Stimulated activated CD4-positive, alpha-beta T cell treated with anti-CD3 and anti-CD28 coated beads, Interleukin-1b, Interleukin-23, amount 100 ng/mL, for 48 hours (primary cell): Measurements from ENCODE around the gene GNA12.
"Not testable (repeated sequence)": the region's sequence is repeated elsewhere in the genome, so short reads cannot be mapped to it uniquely, and the experiment has no call there.

Experiments
- DNase-seq: peaks from one replicate; pipeline ENCODE4 v3.0.0-alpha.2; 2020

Gene GNA12

DNA sequence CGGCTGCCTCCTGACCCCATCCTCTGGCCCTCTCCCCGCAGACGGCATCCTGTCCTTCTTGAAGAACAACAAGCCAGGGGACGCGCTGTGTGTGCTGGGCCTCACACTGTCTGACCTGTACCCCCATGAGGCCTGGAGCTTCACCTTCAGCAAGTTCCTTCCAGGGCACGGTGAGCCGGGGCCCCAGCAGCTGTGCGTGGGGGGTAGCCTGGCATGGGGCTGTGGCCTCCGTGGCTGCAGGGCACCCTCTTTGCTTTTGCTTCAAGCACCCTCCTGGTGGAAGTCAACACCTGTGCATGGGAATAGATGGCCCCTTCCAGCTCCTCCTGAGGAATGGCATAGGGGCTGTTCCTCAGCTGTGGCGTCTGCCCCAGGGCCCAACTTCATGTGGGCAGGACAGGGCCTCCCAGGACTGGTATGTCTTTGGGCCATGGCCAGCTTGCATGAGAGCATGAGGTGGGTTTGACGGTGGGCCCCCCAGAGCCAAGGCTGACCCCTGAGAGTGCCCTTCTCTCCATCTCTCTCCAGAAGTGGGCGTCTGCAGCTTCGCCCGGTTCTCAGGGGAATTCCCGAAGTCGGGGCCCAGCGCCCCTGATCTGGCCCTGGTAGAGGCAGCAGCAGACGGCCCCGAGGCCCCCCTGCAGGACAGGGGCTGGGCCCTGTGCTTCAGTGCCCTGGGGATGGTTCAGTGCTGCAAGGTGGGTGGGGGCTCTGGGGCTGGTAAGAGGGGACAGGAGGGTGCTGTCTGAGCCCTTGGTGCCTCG lies 135.4 kb downstream of the GNA12 start:
- DNase-seq, result no peak

DNA sequence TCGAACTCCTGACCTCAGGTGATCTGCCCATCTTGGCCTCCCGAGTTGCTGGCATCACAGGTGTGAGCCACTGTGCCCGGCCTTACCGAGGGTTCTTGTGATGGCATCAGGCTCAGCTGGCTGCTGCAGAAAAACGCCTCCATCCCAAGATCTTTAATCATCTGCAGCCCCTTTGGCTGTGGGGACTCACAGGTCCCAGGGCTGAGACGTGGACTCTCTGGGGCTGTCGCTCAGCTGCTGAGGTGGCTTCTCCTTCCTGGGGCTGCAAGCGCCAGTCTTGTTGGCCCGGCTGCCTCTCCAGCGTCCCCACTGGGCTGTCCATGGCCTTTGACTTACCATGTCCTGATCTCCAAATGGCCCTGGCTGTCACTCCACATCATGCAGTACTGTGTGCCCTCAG lies 136.1 kb downstream of the GNA12 start:
- no peak for DNase-seq

DNA sequence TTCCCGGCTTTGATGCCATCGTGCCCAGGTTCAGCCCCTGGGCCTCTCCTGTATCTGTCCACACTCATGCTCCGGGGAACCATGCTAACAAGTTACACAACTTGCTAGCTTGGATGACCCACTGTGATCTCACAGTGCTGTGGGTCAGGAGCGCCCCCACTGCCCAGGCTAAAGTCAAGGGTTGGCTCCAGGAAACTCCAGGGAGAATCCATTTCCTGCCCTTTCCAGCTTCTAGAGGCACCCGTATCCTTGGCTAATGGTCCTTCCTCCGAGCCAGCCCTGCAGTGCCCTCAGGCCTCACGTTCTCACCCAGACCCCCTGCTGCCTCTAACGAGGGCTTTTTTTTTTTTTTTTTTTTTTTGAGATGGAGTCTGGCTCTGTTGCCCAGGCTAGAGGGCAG lies 136.6 kb downstream of the GNA12 start:
- no peak for DNase-seq

DNA sequence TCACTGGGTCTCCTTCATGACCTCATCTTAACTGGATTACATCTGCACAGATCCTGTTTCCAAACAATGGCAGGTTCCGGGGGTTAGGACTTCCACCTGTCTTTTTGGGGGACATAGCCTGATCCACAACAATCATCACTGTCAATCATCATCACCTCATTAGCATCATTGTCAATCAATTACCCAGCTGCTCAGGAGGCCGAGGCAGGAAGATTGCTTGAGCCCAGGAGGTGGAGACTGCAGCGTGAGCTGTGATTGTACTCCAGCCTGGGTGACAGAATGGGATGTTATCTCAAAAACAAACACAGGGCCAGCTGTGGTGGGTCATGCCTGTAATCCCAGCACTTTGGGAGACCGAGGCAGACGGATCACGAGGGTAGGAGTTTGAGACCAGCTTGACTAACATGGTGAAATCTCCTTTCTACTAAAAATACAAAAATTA lies 137.4 kb downstream of the GNA12 start:
- no peak for DNase-seq

DNA sequence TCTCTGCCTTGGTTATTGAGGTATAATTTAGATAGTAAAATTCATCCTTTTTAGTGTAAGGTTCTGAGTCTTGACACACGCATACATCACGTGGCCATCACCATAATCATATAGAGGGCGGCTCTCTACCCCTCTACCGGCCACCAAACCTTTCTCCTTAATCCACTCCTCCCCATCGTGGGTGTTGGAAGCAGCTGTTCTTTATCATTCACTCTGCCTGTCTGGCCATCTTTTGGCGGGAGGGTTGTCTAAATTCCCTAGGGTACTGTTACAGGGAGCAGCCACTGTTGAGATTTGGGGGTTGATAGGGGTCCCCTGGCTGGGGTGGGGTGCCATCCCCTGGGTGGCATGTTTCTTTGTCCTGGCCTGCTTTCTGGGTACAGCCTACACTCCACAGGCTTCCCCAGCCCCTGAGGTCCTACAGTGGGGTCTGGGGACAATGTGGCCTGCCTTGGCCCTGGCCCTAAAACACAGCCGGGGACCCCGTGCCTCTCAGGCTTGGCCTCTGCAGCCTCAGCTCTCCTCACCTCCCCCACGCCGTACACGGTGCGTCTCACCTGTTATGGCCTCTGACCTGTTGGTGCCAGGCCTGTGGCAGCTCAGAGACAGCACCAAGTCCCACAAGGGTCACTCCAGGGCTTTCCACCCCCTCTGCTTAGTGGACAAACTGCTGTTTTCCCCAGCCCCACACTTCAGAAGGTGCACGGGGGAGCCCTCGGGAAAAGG lies 138.6 kb downstream of the GNA12 start:
- no peak for DNase-seq

DNA sequence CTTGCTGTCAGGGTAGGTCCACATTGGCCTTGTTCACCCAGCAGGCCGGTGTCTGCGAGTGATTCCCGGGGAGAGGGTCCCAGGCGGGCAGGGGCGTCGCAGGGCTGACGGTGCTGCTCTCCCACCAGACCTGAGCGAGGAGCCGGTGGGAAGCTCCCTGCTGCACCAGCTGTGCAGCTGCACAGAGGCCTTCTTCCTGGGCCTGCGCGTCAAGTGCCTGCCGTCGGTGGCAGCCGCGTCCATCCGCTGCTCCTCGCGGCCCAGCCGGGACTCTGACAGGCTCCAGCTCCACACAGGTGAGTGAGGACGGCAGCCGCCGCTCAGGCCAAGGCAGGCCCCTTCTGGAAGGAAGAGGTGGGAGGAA lies 141.5 kb downstream of the GNA12 start:
- no peak for DNase-seq

DNA sequence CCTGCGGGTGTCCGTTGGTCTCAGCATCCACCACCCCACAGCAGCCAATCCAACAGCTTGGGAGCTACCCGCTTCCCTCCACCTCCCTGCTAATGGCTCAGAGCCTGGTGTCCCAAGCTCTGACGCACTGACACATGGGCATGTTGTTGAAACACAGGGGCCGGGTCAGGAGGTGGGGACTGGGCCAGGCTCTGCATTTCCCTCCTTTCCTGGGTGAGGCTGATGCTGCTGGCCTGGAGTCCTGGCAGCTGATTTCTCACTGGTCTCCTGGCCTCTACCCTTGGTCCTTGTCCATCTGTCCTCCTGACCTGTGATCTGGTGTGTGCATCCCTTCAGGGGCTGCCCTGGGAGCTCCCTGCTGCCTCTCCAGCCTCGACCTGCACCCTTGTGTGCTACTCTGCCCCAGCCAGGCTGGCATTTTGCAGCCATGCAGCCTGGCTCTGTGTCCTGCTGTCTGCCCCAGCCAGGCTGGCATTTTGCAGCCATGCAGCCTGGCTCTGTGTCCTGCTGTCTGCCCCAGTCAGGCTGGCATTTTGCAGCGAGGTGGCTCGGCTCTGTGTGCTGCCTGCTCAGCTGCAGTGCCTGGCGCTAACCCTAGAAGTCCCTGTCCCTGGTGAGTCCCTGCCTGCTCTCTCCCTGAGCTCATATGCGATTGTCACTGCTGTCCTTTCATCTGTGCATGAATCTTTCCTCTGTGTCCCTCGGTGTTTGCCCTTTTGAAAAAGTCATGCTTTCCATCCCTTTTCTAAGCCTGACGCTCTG lies 142.1 kb downstream of the GNA12 start:
- DNase-seq, result no peak

DNA sequence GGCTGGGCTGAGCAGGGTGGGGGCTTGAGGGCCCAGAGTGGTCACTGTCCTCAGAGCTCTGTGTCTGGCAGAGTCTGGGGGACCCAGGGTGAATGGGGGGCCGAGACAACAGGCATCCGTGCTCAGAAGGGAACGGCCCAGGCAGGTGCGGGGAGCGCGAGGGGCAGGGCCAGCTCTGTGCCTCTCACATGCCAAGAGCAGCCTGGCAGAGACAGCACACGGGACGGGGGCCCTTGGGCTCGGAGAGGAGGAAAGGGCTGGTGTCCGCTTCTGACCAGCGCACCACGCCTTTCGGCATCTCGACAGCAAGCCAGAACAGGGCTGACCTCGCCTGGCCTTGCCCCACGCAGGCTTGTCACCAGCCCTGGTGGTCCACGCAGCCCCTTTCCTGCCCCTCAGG lies 142.7 kb downstream of the GNA12 start:
- no peak for DNase-seq

DNA sequence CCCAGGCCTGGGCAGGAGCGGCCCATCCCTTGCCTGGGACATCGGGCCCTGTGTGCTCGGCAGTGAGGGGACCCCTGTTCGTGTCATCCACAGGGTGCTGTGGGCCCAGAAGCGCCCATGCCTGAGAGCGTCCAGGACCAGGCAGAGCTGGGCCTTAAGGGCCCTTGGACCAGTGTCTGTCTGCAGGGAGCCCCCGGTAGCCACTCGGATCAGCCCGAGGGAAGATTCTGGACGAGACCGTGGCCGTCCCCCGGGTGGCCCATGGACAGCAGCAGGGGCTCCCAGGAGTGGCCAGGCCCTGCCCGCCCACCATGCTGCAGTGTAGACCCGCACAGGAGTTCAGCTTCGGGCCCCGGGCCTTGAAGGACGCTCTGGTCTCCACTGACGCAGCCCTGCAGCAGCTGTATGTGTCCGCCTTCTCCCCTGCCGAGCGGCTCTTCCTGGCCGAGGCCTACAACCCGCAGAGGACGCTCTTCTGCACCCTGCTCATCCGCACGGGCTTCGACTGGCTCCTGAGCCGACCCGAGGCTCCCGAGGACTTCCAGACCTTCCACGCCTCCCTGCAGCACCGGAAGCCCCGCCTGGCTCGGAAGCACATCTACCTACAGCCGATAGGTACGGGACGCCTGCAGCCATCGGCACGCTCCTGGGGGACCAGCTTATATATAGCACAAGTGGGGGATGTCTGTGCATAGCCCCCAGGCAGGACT lies 143.8 kb downstream of the GNA12 start:
- DNase-seq, result no peak

DNA sequence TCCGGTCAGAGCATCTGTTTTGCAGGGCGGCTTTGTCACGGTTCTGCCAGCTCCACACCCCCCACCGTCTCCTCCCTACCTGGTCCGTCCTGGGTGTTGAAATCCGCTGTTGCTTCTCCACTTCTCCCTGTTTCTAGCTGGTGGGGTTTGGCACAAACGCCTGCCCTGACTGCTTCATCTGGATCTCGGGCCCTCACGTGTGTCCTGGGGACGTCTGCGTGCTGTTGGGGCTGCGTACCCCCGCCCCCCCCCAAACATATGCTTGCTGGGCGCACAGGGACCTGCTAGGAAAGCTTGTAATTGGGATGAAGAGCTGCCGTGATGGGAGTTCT lies 144.9 kb downstream of the GNA12 start:
- DNase-seq, result no peak

DNA sequence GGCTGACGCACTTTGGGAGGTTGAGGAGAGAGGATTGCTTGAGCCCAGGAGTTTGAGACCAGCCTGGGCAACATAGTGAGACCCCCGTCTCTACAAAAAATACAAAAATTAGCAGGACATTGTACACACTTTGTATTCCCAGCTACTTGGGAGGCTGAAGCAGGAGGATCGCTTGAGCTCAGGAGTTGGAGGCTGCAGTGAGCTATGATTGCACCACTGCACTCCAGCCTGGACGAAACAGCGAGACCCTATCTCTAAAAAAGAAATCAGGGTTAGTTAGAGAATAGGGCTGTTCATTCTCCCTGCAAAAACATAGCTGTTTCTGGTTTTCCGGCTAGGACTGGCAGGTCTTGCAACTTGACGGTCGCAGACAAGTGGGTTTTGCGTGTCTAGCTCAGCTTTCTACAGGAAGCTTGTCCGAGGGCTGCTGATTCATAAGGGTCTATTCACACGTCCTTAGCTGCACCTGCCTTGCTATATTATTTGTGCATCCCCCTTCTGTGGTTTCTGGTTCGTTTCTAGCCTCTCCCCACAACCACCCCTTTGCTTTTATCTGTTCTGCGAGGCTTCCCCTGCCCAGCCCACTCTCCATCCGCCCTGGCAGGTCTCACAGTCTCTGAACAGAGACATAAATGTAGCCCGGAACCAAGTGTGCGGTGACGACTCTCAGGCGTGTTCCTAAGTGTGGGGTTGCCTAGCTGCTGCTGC lies 145.4 kb downstream of the GNA12 start:
- DNase-seq, result peak; percentile 52

DNA sequence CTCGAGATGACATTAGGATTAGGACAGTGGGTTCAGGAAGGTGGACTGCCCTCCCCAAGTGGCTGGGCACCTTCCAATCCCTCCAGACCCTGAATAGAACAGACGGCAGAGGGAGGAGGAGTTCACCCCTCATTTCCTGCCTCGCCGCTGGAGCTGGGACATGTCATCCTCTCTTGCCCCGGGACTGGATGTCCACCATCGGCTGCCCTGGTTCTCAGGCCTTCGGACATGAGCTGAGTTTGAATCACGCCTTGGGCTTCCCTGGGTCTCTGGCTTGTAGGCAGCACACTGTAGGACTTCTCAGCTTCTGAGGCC lies 150.0 kb downstream of the GNA12 start:
- DNase-seq, result not testable (repeated sequence)

DNA sequence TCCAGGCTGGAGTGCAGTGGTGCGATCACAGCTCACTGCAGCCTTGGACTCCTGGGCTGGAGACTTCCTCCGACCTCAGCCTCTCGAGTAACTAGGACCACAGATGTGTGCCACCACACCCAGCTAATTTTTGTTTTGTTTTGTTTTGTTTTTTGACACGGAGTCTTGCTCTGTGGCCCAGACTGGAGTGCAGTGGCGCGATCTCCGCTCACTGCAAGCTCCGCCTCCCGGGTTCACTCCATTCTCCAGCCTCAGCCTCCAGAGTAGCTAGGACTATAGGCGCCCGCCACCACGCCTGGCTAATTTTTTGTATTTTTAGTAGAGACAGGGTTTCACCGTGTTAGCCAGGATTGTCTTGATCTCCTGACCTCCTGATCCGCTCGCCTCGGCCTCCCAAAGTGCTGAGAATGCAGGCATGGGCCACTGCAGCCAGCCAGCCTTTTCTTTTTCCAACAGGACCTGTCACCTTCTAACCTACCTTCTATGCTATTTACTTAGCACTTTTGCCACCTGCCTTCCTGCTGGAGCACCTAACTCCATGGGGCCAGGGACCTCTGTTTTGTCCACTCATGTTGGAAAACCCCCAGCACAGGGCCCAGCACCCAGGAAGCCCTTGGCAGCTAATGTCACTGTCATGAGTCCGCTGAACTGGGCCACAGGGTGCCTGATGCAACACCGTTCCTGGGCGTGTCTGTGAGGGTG lies 150.5 kb downstream of the GNA12 start:
- not testable (repeated sequence) for DNase-seq

DNA sequence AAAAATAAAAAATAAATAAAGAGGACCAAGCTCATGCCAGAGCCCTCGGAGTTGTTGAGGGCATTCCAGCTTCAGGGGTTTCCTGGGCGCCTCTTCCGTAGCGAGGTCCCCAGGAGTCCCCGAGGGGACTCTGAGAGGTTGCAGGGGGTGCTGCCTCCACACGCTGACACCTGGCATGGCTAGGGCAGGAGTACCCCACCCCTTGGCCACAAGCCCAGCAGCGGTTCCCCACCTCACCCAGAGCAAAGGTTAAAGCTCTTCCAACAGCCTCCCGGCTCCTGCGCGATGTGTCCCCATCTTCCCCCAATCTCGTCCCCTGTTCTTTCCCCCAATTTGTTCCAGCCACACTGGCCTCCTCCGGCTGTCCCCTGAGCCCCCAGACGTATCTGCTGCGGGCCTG lies 151.6 kb downstream of the GNA12 start:
- no peak for DNase-seq

DNA sequence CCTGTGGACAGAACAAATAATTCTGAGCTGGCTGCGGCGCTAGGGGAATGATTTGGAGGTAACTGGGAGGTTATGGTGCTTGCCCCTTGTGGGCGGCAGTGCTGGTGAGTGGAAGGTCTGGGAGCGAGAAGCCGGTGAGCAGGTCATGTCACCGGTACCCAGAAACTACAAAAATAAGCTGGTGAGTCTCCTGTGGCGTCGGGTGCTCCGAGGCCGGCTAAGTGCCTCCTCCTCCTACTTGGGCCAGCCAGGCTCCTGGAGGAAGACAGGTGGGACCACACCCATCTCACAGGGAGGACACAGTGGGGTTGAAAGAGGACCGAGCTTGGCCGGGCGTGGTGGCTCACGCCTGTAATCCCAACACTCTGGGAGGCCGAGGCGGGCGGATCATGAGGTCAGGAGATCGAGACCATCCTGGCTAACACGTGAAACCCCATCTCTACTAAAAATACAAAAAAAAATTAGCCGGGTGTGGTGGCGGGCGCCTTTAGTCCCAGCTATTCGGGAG lies 152.1 kb downstream of the GNA12 start:
- DNase-seq, result not testable (repeated sequence)

DNA sequence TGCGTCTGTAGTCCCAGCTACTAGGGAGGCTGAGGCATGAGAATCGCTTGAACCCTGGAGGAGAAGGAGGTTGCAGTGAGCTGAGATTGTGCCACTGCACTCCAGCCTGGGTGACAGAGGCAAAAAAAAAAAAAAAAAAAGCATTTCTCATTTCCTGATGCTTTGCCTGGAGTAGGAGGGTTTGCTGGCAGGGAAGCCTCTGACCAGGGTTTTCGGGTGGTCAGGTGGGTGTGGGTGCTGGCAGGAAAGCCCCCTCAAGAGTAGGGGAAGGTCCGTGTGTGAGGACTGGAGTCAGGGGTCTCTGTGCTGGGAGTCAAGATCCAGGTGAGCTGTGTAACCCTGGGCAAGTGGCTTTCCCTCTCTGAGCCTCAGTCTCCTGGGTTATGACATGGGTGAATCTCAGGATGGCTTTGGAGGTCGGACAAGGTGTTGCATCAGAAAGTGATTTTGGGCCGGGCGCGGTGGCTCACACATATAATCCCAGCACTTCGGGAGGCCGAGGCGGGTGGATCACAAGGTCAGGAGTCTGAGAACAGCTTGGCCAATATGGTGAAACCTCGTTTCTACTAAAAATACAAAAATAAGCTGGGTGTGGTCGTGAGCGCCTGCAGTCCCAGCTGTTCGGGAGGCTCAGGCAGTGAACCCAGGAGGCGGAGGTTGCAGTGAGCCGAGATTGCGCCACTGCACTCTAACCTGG lies 152.9 kb downstream of the GNA12 start:
- no peak for DNase-seq

DNA sequence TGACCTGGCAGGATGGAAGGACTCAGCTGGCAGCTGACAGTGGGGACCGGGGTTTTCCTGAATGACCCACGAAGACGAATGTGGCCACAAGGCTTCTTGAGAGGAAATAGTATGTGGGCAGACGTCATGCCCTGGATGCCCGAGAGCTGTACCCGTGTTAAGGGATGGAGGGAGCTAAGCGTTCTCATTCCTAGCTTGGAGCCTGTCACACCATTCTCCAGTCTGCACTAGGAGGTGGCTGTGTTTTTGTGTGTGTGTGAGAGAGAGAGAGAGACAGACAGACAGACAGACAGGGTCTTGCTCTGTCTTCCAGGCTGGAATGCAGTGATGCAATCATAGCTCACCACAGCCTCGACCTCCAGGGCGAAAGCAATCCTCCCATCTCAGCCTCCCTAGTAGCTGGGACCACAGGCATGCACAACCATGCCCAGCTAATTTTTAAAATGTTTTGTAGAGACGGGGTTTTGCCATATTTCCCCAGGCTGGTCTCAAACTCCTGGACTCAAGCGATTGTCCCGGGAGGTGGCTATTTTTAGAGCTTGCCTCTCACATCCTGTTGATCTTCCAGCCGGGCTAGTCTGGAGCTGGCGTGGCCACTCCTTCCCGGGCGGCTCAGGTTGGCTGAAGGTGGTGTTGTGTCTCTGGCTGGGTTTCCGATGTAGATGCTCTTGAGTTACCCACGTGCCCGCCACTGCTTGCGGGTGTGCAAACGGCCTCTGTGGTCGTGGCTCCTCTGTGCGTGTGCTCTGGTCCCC lies 154.0 kb downstream of the GNA12 start:
- no peak for DNase-seq

DNA sequence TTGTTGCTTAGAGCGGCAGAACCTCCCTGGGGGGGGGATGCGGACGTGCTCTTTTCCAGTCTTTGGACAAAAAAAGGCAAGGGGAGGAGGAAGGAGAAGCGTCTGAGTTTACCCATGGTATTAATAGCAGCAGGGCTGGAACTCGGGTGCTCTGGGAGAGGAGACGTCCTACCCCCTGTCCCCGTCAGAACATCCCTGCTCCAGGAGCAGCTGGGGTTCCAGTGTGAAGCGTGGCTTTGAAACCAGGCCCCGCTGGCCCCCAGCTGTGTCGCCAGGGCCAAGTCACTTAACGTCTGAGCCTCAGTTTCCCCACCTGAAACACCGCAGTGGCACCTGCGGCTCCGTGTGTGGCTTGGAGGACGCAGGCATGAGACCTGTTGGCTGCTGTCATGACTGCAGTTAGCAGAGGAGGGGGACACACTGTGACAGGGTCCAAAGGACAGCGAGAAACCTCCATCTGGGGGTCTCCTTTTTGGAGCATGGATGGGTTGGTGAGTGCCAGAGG lies 154.7 kb downstream of the GNA12 start:
- DNase-seq, result no peak

DNA sequence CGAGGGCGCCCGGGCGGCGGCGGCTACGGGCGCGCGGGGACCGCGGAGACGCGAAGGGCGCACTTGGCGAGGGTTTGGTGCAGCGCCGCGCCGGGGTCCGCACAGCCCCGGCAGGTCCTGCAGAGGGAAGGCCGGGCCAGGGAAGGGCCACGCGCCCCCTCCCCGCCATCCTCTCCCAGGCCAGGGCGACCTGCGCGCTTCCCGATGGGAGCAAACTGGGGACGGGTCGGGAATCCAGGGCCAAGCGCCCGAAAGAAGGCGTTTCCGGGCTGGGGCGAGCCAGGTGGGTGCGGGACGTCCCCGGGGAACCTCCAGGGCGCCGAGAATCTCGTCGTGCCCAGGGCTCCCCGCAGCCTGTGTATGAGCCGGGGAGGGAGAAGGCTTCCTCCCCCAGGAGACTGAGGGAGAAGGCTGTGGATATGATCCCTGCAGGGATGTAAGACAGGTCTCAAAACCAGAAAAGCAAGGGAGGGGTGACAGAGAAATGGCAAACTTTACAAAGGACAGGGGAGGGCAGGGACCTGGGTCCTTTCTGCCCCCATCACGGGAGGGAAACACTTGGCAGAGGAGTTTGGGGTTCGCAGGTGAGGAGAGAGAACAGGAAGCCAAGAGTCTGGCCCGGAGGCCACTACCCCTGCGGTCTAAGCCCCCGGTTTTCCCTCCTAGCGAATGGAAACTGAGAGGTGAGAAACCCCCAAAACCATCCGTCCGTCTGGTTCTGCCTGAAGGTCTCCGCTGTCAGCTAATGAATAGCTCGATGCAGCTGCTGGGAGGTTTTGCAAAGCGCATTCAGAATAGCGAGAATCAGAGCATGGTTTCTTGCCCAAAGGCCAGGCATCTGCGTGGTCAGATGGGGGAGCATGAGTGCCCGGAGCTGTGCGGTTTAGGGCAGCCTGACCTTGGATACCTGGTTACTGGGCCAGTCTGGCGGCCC lies 155.4 kb downstream of the GNA12 start:
- DNase-seq, result no peak
